ENCODE measurements around the gene MAPK8IP2.
A peak's percentile ranks its signal among the peaks of the same experiment; 100 is the strongest.

MAPK8IP2 gene

DNA sequence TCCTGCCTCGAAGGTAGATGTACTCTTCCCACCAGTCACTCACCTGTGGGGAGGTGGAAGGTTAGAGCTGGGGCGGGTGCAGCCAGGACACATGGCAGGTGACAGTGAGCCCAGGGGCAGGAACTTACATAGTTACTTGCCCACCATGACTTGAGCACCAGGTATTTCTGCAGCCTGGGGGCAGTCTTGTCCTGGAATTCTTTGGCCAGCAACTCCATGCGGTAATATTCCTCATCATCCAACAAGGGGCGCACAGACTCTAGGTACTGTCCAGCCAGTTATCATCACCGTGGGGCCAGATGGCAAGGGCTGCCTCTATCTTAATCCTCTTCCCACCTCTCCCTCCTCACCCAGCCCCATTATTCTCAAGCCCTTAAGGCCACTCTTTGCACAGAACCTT is 24.5 kb upstream of the MAPK8IP2 start:
- DNase-seq = no peak

DNA sequence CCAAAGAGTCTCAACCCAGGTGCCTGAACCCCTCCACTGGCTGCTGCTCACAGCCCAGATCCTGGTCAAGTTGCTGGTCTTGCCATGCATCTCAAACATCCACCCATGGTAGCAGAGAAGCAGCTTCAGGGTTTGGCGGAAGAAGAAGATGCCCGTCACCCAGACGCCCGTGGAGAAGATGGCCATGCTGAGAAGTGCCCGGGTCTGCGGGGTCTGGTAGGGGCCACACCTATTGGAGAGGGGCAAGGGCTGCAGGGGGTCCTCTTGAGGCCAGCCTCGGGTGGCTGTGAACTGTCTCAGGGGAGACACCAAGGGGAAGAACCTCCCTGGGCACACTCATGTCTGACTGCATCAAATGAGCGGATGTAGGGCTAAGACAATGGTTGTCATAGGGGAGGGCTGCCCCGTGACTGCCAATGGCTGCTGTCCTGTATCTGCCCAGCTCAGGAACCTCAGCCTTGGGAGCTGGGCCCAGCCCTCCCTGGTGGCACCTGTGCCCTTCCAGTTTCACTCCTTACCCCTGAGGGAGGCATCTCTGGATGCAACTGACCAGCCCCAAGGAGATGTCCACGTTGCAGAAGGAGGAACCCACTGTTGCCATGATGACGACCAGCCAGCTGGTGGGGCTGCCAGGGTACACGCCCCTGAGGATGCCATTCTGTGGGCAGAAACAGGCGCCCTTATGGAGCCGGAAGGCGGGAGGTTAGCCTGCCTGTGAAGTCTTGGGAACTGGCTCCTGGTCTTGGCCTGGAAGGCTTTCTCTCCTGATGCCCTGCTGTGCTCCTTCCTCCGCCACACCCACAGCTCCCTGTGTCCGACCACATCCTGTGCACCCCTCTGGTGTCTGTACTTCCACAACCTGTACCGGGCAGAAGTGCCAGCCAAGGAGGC is 23.5 kb upstream of the MAPK8IP2 start:
- DNase-seq = no peak

DNA sequence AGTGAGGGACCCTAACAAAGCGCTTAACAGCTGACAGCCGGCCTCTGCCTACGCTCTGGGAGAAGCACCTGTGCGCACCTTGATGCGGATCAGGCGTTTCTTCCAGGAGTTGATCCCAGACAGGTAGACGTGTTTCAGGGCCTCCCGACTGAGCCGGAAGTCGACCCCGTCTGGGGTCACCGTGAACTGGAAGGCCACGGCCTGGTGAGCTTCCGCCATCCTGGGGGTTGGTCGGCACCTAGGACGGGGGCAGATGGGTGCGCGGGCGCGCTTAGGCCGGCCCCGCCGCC is 23.0 kb upstream of the MAPK8IP2 start:
- no peak for DNase-seq

DNA sequence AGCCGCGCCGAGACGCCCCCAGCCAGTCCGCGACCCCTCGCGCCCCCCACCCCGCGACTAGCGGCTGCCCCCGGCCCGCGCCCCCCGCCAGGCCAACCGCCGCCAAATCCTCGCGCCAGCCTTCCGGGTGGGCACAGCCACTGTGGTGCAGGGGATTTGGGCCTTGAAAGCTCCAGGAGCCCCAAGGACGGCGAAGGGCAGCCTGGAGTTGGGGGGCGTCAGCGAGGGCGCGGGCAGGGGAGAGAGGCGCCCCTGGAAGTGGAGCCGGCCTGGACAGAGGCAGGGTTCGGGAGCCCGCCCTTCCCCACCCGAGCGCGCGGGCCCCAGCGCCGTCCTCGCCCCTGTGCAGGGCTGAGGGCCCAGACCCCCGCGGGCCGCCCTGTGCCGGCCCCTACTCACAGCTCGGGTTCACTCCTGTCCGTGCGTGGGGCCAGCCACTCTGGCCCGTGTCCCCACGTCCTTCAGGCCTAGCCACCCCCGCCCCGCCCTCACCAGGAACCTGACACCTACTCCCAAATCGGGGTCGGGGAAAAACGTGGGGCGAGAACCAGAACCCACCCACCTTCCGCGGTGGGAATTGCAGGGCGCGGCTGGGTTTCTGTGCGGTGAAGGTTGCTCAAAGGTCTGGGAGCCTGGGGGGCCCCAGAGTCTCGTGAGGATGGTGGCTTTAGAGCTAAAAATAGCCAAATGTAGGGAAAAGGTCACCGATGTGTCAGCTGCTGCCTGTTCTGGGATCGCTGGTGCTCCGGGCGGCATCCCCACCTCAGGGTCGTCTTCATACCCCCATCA is 22.4 kb upstream of the MAPK8IP2 start, which contains the start of gene CPT1B:
CPT1B (minus strand) TSS at position 441 of the 789 bp plus-strand sequence. CDS start 512 bp downstream, outside the sequence.
- DNase-seq = no peak

DNA sequence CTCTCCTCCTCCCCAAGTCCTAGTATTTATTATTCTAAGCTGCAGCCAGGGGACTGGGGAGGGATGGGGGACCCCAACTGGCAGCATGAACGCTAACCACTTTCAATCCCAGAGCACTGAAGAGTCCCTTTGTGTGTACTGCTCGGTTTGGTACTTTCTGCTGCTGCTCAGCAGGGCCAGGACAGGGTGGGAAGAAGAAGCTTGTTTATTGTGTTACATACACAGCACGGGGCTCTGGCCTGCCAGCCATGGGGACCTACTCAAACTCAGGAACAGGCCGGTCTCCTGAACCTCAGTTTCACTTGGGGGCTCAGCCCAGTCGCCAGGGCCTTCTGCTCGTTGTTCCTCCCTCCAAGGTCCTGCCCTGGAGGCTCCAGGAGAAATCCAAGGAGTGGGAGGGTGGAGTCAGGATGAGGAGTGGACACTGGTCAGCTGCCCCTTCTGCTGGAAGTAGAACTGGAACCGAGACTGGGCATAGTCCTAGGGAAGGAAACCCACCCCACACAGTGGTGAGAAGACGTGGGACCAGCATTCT is 21.8 kb upstream of the MAPK8IP2 start:
- no peak for DNase-seq

DNA sequence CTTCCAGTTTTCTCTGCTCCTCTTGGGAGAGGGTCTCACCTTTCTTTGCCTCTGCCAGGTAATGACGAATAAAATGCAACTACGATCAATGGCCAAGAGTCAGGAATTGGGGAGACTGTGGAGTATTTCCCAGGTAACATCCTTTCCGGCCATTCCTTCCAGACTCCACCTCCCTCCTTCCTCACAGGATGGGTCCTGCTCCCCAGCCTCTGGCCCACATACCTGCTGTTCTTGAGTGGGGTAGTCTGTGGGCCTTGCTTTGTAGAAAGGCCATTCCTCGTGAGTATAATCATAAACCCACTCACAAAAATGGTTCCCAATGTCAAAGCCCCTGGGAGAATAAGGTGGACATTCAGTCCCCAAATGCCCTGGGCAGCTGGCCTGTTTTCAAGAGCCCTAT is 20.8 kb upstream of the MAPK8IP2 start:
- no peak for DNase-seq

DNA sequence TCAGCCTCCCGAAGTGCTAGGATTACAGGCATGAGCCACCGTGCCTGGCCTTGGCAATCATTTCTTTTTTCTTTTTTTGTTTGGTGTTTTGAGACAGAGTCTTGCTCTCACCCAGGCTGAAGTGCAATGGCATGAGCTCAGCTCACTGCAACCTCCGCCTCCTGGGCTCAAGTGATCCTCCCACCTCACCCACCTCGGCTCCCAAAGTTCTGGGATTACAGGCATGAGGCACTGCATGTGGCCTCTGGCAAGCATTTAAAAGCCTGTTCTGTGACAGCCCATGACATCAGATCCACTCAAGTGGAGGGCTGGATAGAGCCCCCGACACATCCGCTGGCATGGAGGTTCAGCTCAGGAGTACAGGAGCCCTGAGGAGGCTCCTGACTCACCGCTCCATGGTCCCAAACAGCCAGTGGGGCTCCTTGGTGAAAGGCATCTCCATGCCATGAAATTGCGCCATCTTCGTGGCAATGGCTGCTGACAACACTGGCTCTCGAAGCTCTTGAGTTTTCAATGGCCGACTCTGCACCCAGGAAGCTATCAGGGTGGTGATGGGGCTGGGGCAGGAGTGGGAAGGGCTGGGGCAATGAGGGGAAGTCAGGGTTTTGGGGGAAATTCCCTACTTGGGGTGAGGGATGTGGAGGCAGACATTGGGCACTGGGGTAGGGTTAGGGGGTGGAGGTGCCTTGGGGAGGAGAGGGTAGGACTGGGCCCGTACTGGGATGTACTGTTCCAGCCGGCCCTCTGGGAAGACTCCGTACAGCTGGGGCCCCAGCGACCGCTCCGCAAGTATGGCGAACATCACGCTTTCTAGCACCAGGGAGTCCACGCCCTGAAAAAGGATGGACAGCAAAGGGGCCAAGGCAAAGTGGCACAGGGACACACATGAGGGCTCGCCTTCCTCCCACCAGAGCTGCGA is 19.3 kb upstream of the MAPK8IP2 start:
- no peak for DNase-seq

DNA sequence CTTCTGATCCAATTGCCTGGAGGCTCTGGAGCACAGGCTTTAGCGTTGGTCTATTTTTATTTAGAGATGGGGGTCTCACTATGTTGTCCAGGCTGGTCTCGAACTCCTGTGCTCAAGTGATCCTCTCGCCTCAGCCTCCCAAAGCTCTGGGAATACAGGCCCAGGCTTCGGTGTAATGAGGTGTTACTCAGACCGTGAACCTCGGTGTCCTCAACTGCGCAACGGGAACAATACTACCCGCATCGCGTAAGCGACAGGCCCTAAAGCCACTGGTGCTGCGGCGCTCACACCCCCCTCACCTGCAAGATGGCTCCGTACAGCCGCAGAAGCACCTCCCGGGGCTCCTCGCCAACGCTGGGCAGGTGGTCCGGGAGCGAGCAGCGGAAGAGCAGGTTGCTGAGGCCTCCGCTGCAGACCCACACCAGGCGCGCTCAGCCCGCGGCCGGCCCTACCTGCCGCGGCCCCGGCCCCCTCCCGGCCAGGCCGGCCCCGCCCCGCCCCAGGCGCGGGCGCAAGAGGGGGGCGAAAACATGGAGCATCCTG is 18.6 kb upstream of the MAPK8IP2 start:
- peak; percentile 34 for DNase-seq

DNA sequence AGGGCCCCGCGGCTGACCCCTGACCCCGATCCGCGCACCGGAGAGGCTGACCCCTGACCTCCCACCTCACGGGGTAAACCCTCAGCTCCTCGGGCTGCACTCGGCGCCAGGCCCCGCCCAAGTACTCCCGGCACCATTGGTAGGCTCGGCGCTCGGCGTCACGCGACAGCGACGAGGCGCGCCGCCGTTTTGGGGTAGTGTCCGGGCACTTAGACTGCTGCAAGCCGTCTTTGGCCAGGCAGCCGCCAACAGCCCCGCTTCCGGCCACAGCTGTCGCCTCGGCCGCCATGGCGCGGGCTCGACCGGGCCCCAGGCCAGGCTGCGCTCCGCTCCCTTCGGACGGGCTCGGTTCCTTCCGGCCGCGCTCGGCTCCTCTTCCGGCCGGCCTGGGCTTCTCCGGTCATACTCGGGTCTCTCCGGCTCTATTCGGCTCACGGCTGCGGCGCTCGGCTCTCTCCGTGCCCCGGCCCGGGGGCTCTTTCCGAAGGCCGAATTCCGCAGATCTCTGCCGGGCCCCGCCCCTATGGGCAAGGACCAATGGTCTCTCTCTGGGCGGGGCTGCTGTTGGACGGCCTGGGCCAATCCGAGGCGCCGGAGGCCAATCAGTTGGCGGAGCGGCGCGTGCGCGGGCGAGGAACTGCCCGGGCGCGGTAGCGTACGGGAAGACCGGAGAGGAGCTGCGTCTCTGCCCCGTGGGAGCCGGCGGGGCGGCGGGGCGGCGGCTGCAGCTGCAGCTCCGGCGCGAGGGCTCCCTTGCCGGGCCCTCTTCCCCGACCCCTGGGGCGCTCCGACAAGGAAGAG is 17.9 kb upstream of the MAPK8IP2 start, which contains the start of gene CHKB:
CHKB (minus strand) TSS at position 357 of the 801 bp plus-strand sequence; CDS start at position 289, 68 bp downstream.
- DNase-seq = peak; percentile 95

DNA sequence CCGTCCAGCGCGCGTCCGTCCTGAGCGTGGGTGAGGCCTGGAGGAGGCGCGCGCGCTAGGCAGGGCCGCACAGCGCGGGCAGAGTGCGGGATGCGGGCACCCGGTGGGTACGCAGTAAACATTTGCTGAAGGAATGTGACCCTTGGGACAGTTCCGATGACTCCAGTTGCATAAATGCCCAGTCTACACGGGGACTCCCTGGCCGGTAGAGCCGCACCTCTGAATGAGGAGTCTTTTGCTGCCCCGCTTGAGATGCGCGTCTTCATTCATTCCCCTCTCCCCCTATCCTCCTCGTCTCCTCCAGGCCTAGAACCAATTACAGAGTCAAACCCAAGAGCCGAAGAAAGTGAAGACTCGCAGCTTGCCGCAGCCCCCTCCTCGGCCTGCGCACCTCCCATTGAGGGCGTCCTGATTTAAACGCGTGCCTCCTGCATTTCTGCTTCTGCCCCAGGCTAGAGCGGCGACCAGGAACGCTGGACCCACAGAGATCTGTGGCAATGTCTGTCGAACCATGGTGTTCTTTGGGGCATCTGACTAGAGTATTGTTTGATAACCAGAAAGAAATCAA is 17.2 kb upstream of the MAPK8IP2 start:
- no peak for DNase-seq

DNA sequence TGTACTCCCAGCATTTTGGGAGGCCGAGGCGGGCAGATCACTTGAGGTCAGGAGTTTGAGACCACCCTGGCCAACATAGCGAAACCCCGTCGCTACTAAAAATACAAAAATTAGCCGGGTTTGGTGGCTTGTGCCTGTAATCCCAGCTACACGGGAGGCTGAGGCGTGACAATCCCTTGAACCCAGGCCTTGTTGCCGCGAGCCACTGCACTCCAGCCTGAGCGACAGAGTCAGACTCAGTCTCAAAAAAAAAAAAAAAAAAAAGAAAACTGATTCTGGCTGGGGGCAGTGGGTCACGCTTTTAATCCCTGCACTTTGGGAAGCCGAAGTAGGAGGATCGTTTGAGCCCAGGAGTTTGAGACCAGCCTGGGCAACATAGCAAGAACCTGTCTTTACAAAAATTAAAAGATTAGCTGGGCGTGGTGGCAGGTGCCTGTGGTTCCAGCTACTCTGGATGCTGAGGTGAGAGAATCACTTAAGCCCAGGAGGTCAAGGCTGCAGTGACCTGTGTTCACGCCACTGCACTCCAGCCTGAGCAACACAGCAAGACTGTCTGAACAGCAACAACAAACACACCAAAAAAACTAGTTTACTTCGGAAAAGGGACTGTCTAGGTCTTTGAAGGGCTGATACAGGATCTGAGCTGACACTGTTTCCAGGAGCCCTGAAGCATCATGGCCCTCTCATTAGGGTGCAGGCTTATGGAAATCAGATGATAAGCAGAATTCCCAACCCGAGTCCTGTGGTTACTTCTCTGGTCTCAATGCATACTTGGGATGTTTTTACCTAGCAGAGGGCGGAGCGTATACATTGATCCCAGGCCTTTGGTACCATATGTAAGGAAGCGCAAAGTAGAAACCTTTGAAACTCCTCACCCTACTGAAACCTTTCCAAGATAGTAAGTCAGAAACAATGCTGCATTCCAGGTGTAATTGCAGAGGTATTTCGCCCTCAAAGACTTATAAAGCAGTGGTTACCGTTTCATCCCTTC is 16.2 kb upstream of the MAPK8IP2 start:
- no peak for DNase-seq

DNA sequence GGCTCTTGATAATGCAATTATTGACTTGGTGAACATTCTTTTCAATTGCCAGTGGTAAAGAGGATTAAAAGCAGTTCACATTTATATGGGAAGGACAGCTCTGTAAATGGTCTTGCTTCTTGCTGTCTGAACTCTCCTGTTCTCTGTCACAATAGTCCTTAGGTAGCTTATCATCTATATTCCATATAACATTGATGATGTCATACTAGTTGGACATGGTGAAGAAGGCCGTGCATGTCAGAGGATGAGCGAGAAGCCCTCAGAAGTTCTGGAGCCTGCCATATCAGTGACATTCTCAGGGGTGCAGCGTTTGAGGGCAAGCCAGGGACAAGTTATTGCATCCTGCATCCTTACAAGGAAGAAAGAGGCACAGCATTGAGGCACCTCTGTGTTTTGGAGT is 15.4 kb upstream of the MAPK8IP2 start:
- no peak for DNase-seq

DNA sequence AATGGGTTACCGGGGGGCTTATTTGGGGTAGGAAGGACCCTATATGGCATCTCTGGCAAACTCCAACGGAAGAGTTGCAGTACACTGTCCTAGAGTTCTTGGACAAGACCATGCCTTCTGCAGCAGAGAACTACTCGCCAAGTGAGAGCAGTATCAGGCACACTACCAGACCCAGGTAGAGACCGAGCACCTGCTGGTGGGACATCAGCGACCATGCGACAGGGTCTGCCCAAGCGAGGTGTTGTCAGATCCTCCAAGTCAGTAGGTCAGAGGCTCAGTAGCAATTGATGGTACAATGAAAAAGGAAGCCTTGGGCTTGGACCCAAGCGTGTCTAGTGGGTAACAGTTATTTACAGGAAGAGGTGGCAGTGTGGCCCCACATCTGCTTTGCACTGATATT is 14.8 kb upstream of the MAPK8IP2 start:
- no peak for DNase-seq

DNA sequence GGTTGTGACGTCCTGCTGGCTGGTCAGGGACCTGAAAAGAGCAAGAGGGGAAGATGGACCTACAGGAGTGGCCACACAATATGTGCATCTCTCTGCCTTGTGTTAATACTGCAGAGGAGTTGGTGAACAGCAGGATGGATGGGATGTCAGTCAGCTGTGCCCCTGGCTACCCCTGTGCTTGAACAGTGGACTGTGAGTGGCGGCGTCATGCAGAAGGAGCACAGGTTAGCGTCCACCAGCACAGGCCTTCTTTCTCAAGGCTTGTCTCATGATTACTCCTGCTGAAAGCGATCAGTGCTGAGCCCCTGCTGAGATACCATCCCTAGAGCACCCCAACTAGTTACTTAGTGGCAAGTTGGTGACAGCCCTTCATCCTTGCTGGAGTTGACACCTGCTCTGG is 14.2 kb upstream of the MAPK8IP2 start:
- DNase-seq = no peak

DNA sequence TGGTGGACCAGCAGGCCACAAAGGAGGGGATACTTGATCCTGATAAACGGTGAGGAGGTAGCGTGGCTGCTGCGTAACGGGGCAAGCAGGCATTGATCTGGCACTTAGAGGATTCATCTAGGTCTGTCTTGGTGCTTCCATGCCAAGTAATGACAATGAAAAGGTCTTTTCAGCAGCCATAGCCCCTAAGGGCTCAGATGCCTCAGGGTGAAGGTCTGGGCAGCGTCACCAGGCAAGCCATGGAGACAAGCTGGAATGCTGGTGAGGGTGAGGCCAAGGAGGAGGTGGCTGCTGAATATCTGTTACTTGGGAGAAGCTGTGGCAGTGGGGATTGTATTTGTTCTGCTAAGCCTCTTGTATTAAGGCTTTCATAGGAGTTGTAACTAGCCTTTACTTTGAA is 13.2 kb upstream of the MAPK8IP2 start:
- DNase-seq = no peak

DNA sequence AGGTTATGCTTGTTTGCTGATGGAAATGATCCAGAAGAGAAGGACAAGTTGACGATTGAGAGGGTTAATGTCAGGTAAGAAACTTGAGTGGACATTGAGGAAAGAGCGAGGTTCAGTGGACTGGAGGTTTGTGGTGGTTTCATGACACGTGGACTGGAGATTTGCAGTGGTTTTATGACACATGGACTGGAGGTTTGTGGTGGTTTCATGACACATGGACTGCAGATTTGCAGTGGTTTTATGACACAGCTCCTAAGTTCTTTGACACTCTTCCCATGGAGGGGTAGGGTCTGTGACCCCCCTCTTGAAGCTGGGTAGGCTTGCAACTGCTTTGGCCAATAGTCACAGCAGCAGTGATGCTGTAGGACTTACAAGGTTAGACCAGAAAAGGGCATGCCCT is 5.4 kb upstream of the MAPK8IP2 start:
- no peak for DNase-seq

DNA sequence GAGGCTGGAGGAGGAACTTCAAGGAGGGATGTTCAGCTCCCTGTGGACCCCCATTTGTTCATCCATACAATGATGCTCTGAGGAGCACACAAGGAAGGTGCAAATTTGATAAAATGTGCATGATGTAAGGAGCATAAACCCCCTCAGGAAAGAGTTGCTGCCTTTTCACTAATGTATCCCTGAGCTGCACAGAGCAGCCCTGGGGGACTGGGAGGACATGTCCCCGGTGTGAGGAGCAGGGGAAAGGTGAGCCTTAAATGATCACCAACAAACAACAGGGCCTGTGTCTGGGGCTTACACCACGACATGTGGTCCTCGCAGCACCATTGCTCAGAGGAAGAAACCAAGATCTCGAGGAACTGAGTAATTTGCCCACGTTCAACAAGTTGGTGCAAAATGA is 3.5 kb upstream of the MAPK8IP2 start:
- DNase-seq = no peak

DNA sequence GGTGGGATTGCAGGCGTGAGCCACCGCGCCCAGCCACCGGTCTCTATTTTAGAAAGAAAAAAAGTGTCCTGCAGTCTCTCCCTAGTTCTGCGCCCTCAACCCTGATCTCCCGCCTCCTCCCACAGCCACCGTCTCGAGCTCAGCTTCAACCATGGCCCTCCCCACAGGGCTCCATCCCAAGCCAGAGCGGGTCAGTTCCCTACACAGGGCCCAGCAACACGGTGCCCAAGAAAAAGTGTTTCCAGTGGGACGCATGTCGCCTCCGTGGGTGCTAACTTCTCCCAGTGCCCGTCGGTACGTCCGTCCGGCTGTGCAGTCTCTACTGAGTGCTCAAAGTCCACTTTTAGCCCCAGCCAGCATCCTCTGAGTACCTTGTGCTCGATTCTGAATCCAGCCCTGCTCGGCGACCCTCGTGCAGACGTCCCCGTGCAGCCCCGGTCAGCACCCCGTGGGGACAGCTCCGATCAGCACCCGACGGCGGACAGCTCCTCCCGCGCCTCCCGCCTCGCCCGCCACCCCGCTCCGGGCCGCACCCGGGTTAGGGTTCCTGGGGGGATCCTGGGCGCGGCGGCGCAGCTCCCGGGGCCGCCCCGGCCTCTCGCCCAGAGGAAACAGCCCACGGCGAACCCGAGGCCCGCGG is 657 bp upstream of the MAPK8IP2 start:
- DNase-seq = no peak

DNA sequence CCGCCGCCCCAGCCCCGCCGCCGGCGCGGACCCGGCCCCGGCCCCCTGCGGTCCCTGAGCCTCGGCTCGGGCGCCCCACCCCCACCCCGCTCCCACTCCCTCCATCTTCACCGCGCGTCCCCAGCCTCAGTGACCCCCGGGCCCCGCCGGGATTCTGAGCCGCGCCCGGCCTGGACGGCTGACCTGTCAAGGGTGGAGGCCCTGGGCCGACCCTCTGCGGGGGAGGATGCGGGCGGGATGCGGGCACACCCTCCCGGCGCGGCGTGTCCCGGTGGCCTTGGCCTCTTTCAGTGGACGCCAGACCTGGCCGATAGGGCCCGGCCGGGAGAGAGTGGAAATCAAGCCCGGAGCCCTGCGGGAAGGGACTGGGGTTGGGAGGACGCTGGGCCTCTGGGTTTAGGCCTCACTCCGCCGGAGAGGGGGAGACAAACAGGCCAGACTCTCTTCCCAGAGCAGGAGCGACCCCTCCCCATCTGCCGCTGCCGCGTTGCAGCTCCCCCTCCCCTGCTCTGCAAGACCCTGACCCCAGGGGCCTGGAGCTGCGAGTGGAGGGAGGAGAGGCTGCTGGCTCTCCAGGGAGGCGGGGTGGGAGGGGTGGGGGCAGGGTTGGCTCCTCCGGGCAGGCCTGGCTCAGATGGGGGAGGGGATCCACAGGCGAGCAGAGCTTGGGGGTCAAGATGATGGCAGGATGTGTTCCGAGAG is 525 bp downstream of the MAPK8IP2 start:
- DNase-seq = no peak
